ENCODE measurements around the gene ABCB10.

Gene ABCB10

DNA sequence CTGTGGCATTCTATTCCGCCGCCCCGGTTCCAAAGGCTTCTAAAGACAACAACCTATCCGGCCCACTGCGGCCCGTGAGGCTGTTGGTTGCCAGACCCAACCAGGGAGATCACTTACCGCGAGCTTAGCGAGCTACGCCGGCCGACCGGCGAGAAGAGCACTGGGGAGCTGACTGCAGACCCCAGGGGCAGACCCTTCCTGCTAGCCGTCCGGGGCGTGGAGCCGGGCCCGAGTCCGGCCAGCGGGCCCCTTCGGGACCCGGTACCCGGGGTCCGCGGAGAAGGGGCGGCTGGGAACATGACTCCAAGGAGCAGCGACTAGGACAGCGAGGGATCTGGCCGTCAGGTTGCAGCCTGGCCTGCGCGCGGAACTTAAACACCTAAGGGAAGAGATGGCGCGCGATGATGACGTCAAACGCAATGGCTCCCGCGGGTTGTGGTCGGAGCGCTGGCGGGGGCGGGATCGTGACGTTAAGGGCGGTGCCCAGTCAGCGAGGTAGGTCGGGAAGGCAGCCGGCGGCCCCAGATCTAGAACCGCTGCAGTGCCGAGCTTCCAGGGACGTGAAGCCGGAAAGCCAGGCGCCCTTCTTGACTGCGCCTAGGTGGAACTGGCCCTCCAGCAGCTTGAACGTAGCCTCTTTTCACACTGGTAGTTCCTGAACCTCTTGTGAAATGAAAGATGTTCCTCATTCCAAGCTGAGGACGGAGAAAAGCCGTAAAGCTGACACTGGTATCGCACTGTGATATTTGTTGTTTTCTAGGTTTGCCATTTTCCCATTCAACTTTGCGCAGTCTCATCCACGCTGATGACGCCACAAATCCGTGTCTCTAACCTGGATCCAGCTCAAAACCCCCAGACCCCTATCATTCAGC lies 50.3 kb downstream of the ABCB10 start, which contains the start of gene NUP133:
TSS of gene NUP133 (minus strand) at position 391 of the 872 bp plus-strand sequence. CDS start at position 299, 92 bp downstream.
- peaks cover 6% of the 10 kb centered on the region; the same call in 1 of the 2 replicates for H3K36me3 ChIP-seq (ENCODE audit: insufficient read depth, low read length)
- H3K4me1 ChIP-seq (ENCODE audit: control insufficient read depth, insufficient read depth, low read length, unreplicated experiment): peaks cover 21% of the 10 kb centered on the region
- H3K4me3 ChIP-seq (ENCODE audit: low read depth, low read length): peak within 1 kb of the TSS; percentile 98
- peaks cover 22% of the 10 kb centered on the region for H3K79me2 ChIP-seq (ENCODE audit: control insufficient read depth, insufficient read depth, low read length, unreplicated experiment)
- H3K27me3 ChIP-seq (ENCODE audit: insufficient read depth, low read length): no peaks in the 10 kb centered on the region
- peak within 1 kb of the TSS; percentile 84 for H3K27ac ChIP-seq (ENCODE audit: low read depth, low read length)
- peak within 1 kb of the TSS; percentile 95 for H2AFZ ChIP-seq (ENCODE audit: low read length, unreplicated experiment)

GRCh38 chr1:229507502-229507901 lies 51.0 kb downstream of the ABCB10 start:
- H3K27ac ChIP-seq (ENCODE audit: low read depth, low read length): peak overlapping the region; percentile 84
- no peaks in the 10 kb centered on the region for H3K27me3 ChIP-seq (ENCODE audit: insufficient read depth, low read length)
- peaks cover 22% of the 10 kb centered on the region for H3K79me2 ChIP-seq (ENCODE audit: control insufficient read depth, insufficient read depth, low read length, unreplicated experiment)
- peak overlapping the region; percentile 98 for H3K4me3 ChIP-seq (ENCODE audit: low read depth, low read length)
- peaks cover 6% of the 10 kb centered on the region; the same call in 1 of the 2 replicates for H3K36me3 ChIP-seq (ENCODE audit: insufficient read depth, low read length)
- peak overlapping the region; percentile 95 for H2AFZ ChIP-seq (ENCODE audit: low read length, unreplicated experiment)
- H3K4me1 ChIP-seq (ENCODE audit: control insufficient read depth, insufficient read depth, low read length, unreplicated experiment): peaks cover 21% of the 10 kb centered on the region

GRCh38 chr1:229506633-229507032 lies 51.9 kb downstream of the ABCB10 start:
- H3K79me2 ChIP-seq (ENCODE audit: control insufficient read depth, insufficient read depth, low read length, unreplicated experiment): peaks cover 22% of the 10 kb centered on the region
- H3K36me3 ChIP-seq (ENCODE audit: insufficient read depth, low read length): peaks cover 9% of the 10 kb centered on the region; the same call in 1 of the 2 replicates
- peak overlapping the region; percentile 98 for H3K4me3 ChIP-seq (ENCODE audit: low read depth, low read length)
- peaks cover 21% of the 10 kb centered on the region for H3K4me1 ChIP-seq (ENCODE audit: control insufficient read depth, insufficient read depth, low read length, unreplicated experiment)
- H2AFZ ChIP-seq (ENCODE audit: low read length, unreplicated experiment): no peak overlapping the region
- H3K27me3 ChIP-seq (ENCODE audit: insufficient read depth, low read length): no peaks in the 10 kb centered on the region
- H3K27ac ChIP-seq (ENCODE audit: low read depth, low read length): no peak overlapping the region

- no peak overlapping the region for H3K27ac ChIP-seq (ENCODE audit: low read depth, low read length)
- H3K27me3 ChIP-seq (ENCODE audit: insufficient read depth, low read length): no peaks in the 10 kb centered on the region
- H2AFZ ChIP-seq (ENCODE audit: low read length, unreplicated experiment): no peak overlapping the region
- H3K79me2 ChIP-seq (ENCODE audit: control insufficient read depth, insufficient read depth, low read length, unreplicated experiment): no peaks in the 10 kb centered on the region
- H3K4me1 ChIP-seq (ENCODE audit: control insufficient read depth, insufficient read depth, low read length, unreplicated experiment): no peaks in the 10 kb centered on the region
- H3K36me3 ChIP-seq (ENCODE audit: insufficient read depth, low read length): peaks cover 31% of the 10 kb centered on the region
- H3K4me3 ChIP-seq (ENCODE audit: low read depth, low read length): no peak overlapping the region
These were observed 62.7 kb downstream of the ABCB10 start for GRCh38 chr1:229495782-229496181.

GRCh38 chr1:229487181-229487580 lies 71.3 kb downstream of the ABCB10 start:
- H3K36me3 ChIP-seq (ENCODE audit: insufficient read depth, low read length): no peaks in the 10 kb centered on the region; the same call in 1 of the 2 replicates
- H3K27ac ChIP-seq (ENCODE audit: low read depth, low read length): no peak overlapping the region
- no peaks in the 10 kb centered on the region for H3K79me2 ChIP-seq (ENCODE audit: control insufficient read depth, insufficient read depth, low read length, unreplicated experiment)
- no peak overlapping the region for H3K4me3 ChIP-seq (ENCODE audit: low read depth, low read length)
- no peaks in the 10 kb centered on the region for H3K27me3 ChIP-seq (ENCODE audit: insufficient read depth, low read length)
- H2AFZ ChIP-seq (ENCODE audit: low read length, unreplicated experiment): no peak overlapping the region
- no peaks in the 10 kb centered on the region for H3K4me1 ChIP-seq (ENCODE audit: control insufficient read depth, insufficient read depth, low read length, unreplicated experiment)

DNA sequence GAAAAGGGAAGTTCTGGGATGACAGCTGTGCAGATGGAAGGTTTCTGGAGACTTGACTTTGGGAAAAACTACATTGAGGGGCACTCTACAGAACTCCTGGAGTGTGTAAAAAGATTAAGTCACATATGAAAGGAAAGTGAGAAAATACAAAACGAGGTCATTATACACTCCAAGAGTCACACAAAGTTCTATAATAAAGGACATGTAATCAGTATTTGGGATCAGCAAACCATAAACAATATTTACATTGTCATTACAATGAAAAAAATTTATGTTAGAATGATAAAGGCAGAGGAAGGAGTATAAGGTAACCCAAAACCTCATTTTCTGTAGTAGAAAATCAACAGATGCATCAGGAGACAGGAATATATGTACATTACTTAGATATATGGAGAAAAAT lies 73.2 kb downstream of the ABCB10 start:
- H3K36me3 ChIP-seq (ENCODE audit: insufficient read depth, low read length): no peaks in the 10 kb centered on the region; the same call in 1 of the 2 replicates
- H2AFZ ChIP-seq (ENCODE audit: low read length, unreplicated experiment): no peak overlapping the region
- no peaks in the 10 kb centered on the region for H3K4me1 ChIP-seq (ENCODE audit: control insufficient read depth, insufficient read depth, low read length, unreplicated experiment)
- no peak overlapping the region for H3K27ac ChIP-seq (ENCODE audit: low read depth, low read length)
- H3K4me3 ChIP-seq (ENCODE audit: low read depth, low read length): no peak overlapping the region
- no peaks in the 10 kb centered on the region for H3K27me3 ChIP-seq (ENCODE audit: insufficient read depth, low read length)
- H3K79me2 ChIP-seq (ENCODE audit: control insufficient read depth, insufficient read depth, low read length, unreplicated experiment): no peaks in the 10 kb centered on the region

GRCh38 chr1:229482511-229482910 lies 76.0 kb downstream of the ABCB10 start:
- no peaks in the 10 kb centered on the region for H3K4me1 ChIP-seq (ENCODE audit: control insufficient read depth, insufficient read depth, low read length, unreplicated experiment)
- no peak overlapping the region for H2AFZ ChIP-seq (ENCODE audit: low read length, unreplicated experiment)
- H3K27me3 ChIP-seq (ENCODE audit: insufficient read depth, low read length): no peaks in the 10 kb centered on the region
- no peak overlapping the region for H3K27ac ChIP-seq (ENCODE audit: low read depth, low read length)
- H3K36me3 ChIP-seq (ENCODE audit: insufficient read depth, low read length): no peaks in the 10 kb centered on the region; the same call in 1 of the 2 replicates
- no peaks in the 10 kb centered on the region for H3K79me2 ChIP-seq (ENCODE audit: control insufficient read depth, insufficient read depth, low read length, unreplicated experiment)
- no peak overlapping the region for H3K4me3 ChIP-seq (ENCODE audit: low read depth, low read length)

DNA sequence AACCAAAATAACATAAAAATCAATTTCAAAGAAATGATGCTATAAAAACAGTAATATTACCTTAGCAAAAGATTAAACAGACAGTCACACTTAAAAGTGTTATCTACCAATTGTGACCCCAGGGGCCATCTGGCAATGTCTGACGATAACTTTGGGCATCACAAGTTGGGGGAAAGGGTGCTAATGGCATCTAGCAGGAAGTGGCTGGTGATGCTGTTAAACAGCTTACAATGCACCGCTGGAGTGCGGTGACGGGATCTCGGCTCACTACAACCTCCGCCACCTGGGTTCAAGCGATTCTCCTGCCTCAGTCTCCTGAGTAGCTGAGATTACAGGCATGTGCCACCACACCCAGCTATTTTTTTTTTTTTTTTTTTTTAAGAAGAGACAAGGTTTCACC lies 78.0 kb downstream of the ABCB10 start:
- no peak overlapping the region for H3K27ac ChIP-seq (ENCODE audit: low read depth, low read length)
- no peaks in the 10 kb centered on the region for H3K79me2 ChIP-seq (ENCODE audit: control insufficient read depth, insufficient read depth, low read length, unreplicated experiment)
- peaks cover 2% of the 10 kb centered on the region; the same call in 1 of the 2 replicates for H3K36me3 ChIP-seq (ENCODE audit: insufficient read depth, low read length)
- H2AFZ ChIP-seq (ENCODE audit: low read length, unreplicated experiment): no peak overlapping the region
- peaks cover 5% of the 10 kb centered on the region for H3K4me1 ChIP-seq (ENCODE audit: control insufficient read depth, insufficient read depth, low read length, unreplicated experiment)
- H3K4me3 ChIP-seq (ENCODE audit: low read depth, low read length): no peak overlapping the region
- H3K27me3 ChIP-seq (ENCODE audit: insufficient read depth, low read length): no peaks in the 10 kb centered on the region

DNA sequence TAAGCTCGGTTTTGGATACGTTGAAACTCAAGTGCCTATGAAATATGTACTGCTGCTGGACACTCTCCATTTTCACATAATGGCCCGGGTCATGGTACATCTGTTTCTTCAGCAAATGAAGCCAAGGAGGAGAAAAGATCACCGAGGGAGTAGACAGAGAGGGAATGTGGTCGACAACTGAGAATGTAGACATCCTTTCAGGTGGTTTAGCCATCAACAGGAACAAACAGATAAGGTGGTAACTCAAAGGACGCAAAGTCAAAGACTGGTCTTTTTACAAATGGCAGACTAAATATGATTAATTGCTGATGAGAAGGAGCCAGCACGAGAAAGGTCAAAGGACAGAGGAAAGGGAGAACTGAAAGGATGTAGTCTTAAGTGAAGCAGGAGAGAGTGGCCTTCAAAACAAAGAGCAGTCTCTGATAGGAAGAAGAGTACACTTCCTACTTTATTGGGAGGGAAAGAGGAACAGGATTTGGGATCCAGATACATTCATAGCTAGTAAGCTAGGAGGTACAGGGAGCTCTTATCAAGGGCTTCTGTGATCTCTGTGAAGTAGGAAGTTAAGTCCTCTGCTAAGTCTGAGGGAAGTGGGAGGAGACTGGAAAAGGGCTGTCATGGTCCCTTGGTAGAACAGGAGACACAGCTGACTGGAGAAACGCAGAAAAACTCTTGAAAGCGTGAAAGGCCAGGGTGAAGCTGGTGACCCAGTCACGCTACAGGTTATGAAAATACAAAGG lies 78.7 kb downstream of the ABCB10 start:
- no peak overlapping the region for H3K4me3 ChIP-seq (ENCODE audit: low read depth, low read length)
- H3K27ac ChIP-seq (ENCODE audit: low read depth, low read length): no peak overlapping the region
- H2AFZ ChIP-seq (ENCODE audit: low read length, unreplicated experiment): no peak overlapping the region
- H3K36me3 ChIP-seq (ENCODE audit: insufficient read depth, low read length): peaks cover 5% of the 10 kb centered on the region
- peaks cover 5% of the 10 kb centered on the region for H3K4me1 ChIP-seq (ENCODE audit: control insufficient read depth, insufficient read depth, low read length, unreplicated experiment)
- H3K79me2 ChIP-seq (ENCODE audit: control insufficient read depth, insufficient read depth, low read length, unreplicated experiment): no peaks in the 10 kb centered on the region
- no peaks in the 10 kb centered on the region for H3K27me3 ChIP-seq (ENCODE audit: insufficient read depth, low read length)

- Histone ChIP-seq H3K79me2 (ENCODE audit: control insufficient read depth, insufficient read depth, low read length, unreplicated experiment) (no peaks in the 10 kb centered on the region), H3K4me1 (ENCODE audit: control insufficient read depth, insufficient read depth, low read length, unreplicated experiment) (peaks cover 5% of the 10 kb centered on the region), H3K27me3 (ENCODE audit: insufficient read depth, low read length) (no peaks in the 10 kb centered on the region), H3K4me3 (ENCODE audit: low read depth, low read length) (no peak overlapping the region), H2AFZ (ENCODE audit: low read length, unreplicated experiment) (no peak overlapping the region), H3K27ac (ENCODE audit: low read depth, low read length) (no peak overlapping the region), H3K36me3 (ENCODE audit: insufficient read depth, low read length) (peaks cover 8% of the 10 kb centered on the region)
These were observed 79.7 kb downstream of the ABCB10 start for GRCh38 chr1:229478852-229479251.

Measured in ACC112 (cell line).